Suprapubic skin (tissue), 4 donors: Measurements from ENCODE around the gene TMEM255A.

Source experiments
- POLR2A ChIP-seq, 2 donors: fragments of 450-650 bp; IDR thresholded peaks; one replicate each; pipeline ENCODE4 v1.6.1; 2017; ENCODE audit warnings: antibody characterized with exemption in 2 of 2, mild to moderate bottlenecking in 2 of 2, moderate library complexity in 2 of 2
- POLR2AphosphoS5 ChIP-seq, 3 donors: sonication (generic); formaldehyde crosslinking; IDR thresholded peaks; one replicate each; pipeline ENCODE4 v1.6.1; 2017; ENCODE audit warnings: antibody characterized with exemption in 3 of 3
- TF ChIP-seq, protein P1 (sequence below), 2 donors: fragments of 200-600 bp in 1 of 2; fragments of 450-650 bp in 1 of 2; sonication (generic) in 1 of 2; IDR thresholded peaks; one replicate each; pipeline ENCODE4 v1.5.1; 2016 to 2019; ENCODE audit warnings: antibody characterized with exemption in 2 of 2, mild to moderate bottlenecking in 1 of 2, moderate library complexity in 1 of 2

GRCh38 chrX:120350450-120351138 lies 39.3 kb upstream of the TMEM255A start:
- TF ChIP-seq, protein P1, sequence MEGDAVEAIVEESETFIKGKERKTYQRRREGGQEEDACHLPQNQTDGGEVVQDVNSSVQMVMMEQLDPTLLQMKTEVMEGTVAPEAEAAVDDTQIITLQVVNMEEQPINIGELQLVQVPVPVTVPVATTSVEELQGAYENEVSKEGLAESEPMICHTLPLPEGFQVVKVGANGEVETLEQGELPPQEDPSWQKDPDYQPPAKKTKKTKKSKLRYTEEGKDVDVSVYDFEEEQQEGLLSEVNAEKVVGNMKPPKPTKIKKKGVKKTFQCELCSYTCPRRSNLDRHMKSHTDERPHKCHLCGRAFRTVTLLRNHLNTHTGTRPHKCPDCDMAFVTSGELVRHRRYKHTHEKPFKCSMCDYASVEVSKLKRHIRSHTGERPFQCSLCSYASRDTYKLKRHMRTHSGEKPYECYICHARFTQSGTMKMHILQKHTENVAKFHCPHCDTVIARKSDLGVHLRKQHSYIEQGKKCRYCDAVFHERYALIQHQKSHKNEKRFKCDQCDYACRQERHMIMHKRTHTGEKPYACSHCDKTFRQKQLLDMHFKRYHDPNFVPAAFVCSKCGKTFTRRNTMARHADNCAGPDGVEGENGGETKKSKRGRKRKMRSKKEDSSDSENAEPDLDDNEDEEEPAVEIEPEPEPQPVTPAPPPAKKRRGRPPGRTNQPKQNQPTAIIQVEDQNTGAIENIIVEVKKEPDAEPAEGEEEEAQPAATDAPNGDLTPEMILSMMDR (IDR thresholded peaks at IDR 0.05), result no peak
- no peak for TF ChIP-seq POLR2A (IDR thresholded peaks at IDR 0.05)
- no peak for TF ChIP-seq POLR2AphosphoS5 (IDR thresholded peaks at IDR 0.05)
